Central memory CD4-positive, alpha-beta T cell (primary cell): ENCODE measurements around the gene ROMO1.
"Not testable (repeated sequence)": the region's sequence is repeated elsewhere in the genome, so short reads cannot be mapped to it uniquely, and the experiment has no call there.

Experiments
- DNase-seq: peaks from one replicate; pipeline ENCODE4 v3.0.0; 2022

Gene ROMO1

GRCh38 chr20:35711588-35712209 is 12.5 kb downstream of the ROMO1 start:
- DNase-seq = no peak

DNA sequence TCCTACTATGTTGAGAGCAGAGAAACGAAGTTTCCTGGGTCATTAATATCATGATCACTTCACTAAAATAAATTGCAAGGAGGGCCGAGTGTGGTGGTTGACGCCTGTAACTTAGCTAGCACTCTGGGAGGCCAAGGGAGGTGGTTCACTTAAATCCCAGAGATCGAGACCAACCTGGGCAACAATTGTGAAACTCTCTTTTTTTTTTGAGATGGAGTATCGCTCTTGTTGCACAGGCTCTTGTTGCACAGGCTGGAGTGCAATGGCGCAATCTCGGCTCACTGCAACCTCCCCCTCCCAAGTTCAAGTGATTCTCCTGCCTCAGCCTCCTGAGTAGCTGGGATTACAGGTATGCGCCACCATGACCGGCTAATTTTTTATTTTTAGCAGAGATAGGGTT is 13.9 kb downstream of the ROMO1 start:
- DNase-seq = not testable (repeated sequence)

DNA sequence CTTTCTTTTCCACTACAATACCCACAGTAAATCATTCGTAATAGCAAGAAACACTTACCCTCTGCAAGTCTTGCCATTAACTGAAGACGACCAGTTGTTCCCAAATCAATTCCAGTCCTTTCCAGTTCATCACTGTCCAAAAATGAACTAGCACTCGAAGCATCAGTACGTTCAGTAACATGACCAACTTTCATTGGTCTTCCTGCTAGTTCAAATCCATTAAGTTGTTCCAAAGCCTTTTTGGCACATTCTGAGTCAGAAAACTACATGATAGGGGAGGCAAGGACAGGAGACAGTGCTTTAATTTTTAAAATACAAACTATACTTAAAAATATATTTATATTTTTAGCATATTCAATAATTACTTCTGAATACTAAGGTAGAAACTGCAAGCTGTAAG is 14.9 kb downstream of the ROMO1 start:
- no peak for DNase-seq

DNA sequence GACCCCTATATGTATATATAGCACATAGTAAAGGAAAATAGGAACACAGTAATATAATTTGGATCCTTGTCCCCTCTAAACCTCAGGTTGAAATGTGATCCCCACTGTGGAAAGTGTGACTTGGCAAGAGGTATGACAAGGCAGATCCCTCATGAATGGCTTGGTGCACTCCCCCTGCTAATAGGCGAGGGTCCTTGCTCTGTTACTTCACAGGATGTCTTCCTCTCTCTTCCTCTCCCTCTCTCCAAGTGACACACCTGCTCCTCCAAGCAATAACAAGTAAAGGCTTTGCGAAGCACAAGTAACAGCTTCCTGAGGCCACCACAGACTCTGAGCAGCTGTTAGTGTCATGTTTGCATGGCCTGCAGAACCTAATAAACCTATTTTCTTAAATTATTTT is 16.4 kb downstream of the ROMO1 start:
- no peak for DNase-seq

DNA sequence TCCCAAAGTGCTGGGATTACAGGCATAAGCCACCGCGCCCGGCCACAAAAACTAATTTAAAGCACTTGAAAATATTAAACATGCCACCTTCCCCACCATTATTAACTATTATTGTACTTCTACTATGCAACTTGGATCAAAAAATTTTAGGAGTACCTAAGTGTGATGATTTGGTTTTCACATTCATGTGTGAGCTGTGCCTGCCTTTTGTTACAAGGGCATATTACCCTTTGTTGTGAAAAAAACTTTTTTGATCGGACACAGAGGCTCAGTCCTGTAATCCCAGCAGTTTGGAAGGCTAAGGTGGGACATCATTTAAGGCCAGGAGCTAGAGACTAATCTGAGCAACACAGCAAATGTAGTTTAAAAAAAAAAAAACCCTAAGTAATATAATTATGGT is 17.1 kb downstream of the ROMO1 start:
- DNase-seq = no peak

DNA sequence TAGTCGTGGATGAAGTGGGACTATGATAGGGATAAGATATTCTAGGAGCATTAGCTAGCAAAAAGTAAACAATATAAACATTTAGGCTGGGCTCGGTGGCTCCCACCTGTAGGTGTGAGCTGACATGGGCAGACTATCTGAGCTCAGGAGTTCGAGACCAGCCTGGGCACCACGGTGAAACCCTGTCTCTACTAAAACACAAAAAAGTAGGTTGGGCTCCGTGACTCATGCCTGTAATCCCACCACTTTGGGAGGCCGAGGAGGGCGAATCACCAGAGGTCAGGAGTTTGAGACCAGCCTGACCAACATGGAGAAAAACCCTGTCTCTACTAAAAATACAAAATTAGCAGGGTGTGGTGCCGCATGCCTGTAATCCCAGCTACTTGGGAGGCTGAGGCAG is 19.1 kb downstream of the ROMO1 start:
- DNase-seq = not testable (repeated sequence)

- DNase-seq = no peak
These were observed 19.9 kb downstream of the ROMO1 start for GRCh38 chr20:35718972-35719635.

- DNase-seq = no peak
These were observed 20.5 kb downstream of the ROMO1 start for GRCh38 chr20:35719717-35720116.

GRCh38 chr20:35720165-35721123 is 21.2 kb downstream of the ROMO1 start:
- DNase-seq = no peak

- DNase-seq = no peak
These were observed 22.0 kb downstream of the ROMO1 start for GRCh38 chr20:35721219-35721618.

GRCh38 chr20:35721621-35722020 is 22.4 kb downstream of the ROMO1 start:
- no peak for DNase-seq

DNA sequence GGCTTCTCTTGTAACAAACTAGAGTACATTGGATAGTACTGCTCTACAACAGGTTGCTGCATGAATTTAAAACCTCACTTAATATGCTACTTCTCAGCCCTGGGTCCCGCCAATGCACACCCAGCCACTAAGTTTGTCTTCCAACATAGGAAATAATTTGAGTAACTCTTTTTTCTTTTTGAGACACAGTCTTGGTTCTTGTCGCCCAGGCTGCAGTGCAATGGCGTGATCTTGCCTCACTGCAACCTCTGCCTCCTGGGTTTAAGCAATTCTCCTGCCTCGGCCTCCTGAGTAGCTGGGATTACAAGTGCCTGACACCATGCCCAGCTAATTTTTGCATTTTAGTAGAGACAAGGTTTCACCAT is 24.1 kb downstream of the ROMO1 start:
- not testable (repeated sequence) for DNase-seq

DNA sequence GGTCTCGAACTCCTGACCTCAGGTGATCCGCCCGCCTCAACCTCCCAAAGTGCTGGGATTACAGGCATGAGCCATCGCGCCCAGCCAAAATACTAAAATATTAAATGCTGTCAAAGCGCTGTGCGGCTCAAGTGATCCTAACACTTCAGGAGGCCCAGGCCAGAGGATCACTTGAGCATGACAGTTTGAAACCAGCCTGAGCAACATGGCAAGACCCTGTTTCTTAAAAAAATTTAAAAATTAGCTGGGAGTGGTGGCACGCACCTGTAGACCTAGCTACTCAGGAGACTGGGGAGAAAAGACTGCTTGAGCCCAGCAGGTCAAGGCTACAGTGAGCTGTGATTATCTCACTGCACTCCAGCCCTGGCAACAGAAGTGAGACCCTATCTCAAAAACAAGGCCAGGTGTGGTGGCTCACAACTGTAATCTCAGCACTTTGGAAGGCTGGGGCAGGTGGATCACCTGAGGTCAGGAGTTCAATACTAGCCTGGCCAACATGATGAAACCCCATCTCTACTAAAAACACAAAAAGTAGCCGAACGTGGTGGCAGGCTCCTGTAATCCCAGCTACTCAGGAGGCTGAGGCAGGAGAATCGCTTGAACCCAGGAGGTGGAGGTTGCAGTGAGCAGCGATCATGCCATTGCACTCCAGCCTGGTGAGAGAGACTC is 24.6 kb downstream of the ROMO1 start:
- not testable (repeated sequence) for DNase-seq

GRCh38 chr20:35724321-35725230 is 25.4 kb downstream of the ROMO1 start:
- no peak for DNase-seq

DNA sequence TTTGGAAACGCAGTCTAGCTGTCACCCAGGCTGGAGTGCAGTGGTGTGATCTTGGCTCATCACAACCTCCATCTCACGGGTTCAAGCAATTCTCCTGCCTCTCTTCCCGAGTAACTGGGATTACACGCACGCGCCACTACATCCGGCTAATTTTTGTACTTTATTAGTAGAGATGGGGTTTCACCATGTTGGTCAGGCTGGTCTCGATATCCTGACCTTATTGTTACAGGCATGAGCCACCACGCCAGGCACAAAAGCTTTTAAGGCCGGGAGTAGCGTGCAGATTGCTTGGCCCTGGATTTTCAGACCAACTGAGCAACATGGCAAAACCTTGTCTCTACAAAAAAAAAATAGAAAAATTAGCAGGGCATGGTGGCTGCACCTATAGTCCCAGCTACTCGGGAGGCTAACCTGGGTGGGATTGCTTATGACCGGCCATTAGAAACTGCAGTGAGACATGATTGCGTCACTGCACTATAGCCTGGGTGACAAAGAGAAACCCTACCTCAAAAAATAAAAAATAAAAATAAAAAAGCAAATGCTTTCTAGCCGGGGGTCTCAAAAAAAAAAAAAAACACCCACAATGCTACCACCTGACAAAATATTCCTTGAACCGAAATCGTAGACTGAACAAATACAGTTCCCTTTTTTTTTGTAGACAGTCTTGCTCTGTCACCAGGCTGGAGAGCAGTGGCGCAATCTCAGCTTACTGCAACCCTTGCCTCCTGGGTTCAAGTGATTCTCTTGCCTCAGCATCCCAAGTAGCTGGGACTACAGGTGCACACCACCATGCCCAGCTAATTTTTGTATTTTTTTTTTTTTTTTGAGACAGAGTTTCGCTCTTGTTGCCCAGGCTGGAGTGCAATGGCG is 27.9 kb downstream of the ROMO1 start:
- DNase-seq = no peak

DNA sequence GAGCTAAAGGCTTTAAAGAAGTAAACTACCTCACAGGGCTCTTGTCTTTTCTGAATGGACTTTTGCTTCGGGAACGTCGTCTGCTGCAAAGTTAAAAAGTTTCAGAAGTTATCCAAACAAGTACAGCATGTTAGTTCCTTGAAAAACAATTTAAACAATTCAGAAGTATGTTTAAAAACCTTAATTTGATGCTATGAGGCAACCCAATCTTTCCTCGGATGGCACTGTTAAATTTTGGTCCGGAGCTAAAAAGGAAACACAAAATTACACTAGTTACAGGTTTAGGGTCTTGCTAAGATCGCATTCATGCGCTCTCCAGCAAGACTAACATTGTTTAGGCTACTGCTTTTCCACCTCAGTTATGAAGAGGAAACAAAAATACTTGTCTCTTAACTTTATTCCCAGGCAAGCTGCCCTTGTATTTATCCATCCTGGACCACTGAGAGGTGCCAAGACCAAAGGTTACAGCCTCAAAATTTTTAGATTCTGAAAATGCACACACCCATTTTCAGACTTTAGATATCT is 30.1 kb downstream of the ROMO1 start:
- DNase-seq = no peak

DNA sequence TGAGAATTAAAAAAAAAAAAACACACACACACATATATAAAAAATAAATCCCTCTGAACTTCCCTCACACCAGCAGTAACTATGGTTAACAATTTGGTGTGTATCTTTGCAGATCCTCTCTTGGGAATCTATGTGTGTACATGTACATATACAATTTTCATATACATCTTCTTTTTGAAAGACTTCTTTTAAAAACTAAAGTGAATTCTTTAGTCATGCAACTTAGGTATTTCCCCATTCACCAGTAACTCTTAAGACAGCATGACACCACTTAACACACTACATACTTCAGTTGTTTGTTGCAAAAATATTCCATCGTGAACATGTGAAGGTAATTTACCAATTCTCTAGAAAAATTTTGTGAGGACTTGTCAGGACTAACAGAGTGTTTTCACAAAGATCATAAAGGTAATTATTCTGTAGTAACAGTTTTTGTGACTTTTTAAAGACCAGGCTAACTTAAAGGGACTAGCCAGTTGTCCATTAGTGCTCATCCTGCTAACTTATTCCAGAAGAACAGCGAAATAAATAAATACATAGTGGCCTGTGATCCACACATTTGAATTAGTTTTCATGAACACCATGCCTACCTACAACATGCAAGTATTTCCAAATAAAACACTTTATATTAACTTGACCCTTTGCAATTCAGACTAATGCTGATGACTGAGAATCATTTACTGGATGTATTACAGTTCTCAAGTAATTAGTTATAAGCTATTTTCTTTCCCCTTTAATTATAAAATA is 30.8 kb downstream of the ROMO1 start:
- no peak for DNase-seq

GRCh38 chr20:35730583-35731468 is 31.6 kb downstream of the ROMO1 start:
- no peak for DNase-seq

DNA sequence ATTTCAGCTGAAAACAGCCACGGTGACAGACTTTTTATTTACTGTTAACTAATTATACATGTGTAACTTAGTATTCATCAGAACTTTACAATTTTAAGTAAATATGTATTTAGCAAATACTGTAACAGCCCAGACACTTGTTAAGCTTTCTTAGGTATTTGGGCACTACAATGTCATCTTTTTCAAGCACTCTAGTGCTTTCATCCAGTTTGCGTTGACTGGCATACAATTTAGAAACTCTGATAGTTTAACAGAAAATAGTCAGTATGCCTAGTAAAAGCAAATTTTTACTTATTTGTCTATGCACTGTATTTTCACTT is 32.2 kb downstream of the ROMO1 start:
- DNase-seq = no peak
